AG10803 (cell line): ENCODE measurements around the gene PIP4K2C.

Experiments used
- DNase-seq: peaks from one replicate; pipeline ENCODE4 v3.0.0; 2010; ENCODE audit warnings: low read depth
- H3K4me3 ChIP-seq: 2 replicates; pipeline ENCODE4 v1.5.1; 2011; ENCODE audit warnings: mild to moderate bottlenecking, low read length, control low read depth
- CTCF ChIP-seq: conservative IDR thresholded peaks from 2 replicates; pipeline ENCODE4 v1.5.1; 2011; ENCODE audit warnings: mild to moderate bottlenecking, low read length, control low read depth, inconsistent platforms

Gene PIP4K2C

GRCh38 chr12:57548013-57548315 is 43.0 kb upstream of the PIP4K2C start:
- TF ChIP-seq CTCF: no peak
- DNase-seq: no peak
- no peak overlapping the region for H3K4me3 ChIP-seq

- no peak for DNase-seq
- TF ChIP-seq CTCF: no peak
- H3K4me3 ChIP-seq: no peak overlapping the region
Observed at GRCh38 chr12:57548488-57548887, 42.5 kb upstream of the PIP4K2C start.

GRCh38 chr12:57549203-57549908 is 41.6 kb upstream of the PIP4K2C start:
- DNase-seq: no peak
- H3K4me3 ChIP-seq: peak overlapping the region; percentile 61
- TF ChIP-seq CTCF: no peak

- TF ChIP-seq CTCF: no peak
- peak within 1 kb of the TSS; percentile 61 for H3K4me3 ChIP-seq
- DNase-seq: no peak
Observed at GRCh38 chr12:57549909-57550640, 40.9 kb upstream of the PIP4K2C start, which contains the start of gene KIF5A. Gene KIF5A (plus strand): TSS chr12:57550044. CDS start chr12:57550272, 228 bp downstream.

- no peak for TF ChIP-seq CTCF
- DNase-seq: no peak
- peak overlapping the region; percentile 61 for H3K4me3 ChIP-seq
Observed at GRCh38 chr12:57550641-57551549, 40.1 kb upstream of the PIP4K2C start.

GRCh38 chr12:57551637-57552305 is 39.2 kb upstream of the PIP4K2C start:
- H3K4me3 ChIP-seq: no peak overlapping the region
- no peak for DNase-seq
- no peak for TF ChIP-seq CTCF
